NCI-H2029 treated with DMSO at 0.1 percent for 48 hours (cell line): ENCODE data around the gene OR2Y1.
"Not testable (repeated sequence)": the region's sequence is repeated elsewhere in the genome, so short reads cannot be mapped to it uniquely, and the experiment has no call there.

Source experiments
- DNase-seq: peaks from one replicate; lab custom pipeline; 2025; lab: John Stamatoyannopoulos, UW

The OR2Y1 gene, protein sequence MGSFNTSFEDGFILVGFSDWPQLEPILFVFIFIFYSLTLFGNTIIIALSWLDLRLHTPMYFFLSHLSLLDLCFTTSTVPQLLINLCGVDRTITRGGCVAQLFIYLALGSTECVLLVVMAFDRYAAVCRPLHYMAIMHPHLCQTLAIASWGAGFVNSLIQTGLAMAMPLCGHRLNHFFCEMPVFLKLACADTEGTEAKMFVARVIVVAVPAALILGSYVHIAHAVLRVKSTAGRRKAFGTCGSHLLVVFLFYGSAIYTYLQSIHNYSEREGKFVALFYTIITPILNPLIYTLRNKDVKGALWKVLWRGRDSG

DNA sequence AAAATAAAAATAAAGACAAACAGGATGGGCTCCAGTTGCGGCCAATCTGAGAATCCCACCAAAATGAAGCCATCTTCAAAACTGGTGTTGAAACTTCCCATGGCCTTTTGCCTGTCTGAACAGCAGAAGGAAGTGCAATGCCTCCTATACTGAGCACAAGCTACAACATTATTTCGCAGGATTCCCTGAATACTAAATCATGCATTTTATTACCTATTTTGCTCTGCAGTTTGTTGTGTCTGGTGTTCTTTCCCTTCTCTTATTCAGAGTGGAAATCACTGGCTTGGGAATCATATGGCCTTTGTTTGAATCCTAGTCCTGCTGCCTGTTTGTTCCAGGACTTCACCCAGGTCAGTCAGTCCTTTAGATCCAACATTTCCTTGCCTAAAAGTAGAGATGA, at the start of gene OR2Y1:
TSS of gene OR2Y1 (minus strand) at position 101 of the 400 bp plus-strand sequence. CDS start at position 101, 0 bp downstream.
- DNase-seq, result no peak

DNA sequence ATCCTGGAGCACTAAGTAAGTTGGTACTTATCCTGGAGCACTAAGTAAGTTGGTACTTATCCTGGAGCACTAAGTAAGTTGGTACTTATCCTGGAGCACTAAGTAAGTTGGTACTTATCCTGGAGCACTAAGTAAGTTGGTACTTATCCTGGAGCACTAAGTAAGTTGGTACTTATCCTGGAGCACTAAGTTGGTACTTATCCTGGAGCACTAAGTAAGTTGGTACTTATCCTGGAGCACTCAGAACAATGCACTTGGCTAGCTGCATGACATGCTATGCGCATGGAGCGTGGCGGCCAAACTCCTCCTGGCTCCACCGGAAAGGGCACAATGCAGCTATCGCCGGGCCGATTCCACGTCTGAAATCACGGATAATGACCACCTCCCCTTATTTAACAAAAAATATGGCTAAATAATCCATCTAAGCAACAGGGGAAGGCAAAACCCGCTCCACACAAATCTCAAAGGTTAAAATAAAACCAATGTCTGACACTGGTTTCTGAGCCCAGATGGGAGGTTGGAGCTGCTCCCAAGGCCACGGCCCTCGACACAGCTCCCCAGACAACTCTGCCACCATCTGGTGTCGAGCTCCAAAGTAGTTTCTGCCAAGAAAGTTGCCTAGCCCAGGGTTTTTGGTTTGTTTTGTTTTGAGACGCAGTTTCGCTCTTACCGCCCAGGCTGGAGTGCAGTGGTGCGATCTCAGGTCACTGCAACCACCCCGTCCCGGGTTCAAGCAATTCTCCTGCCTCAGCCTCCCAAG, 49.0 kb upstream of the OR2Y1 start:
- DNase-seq, result not testable (repeated sequence)

DNA sequence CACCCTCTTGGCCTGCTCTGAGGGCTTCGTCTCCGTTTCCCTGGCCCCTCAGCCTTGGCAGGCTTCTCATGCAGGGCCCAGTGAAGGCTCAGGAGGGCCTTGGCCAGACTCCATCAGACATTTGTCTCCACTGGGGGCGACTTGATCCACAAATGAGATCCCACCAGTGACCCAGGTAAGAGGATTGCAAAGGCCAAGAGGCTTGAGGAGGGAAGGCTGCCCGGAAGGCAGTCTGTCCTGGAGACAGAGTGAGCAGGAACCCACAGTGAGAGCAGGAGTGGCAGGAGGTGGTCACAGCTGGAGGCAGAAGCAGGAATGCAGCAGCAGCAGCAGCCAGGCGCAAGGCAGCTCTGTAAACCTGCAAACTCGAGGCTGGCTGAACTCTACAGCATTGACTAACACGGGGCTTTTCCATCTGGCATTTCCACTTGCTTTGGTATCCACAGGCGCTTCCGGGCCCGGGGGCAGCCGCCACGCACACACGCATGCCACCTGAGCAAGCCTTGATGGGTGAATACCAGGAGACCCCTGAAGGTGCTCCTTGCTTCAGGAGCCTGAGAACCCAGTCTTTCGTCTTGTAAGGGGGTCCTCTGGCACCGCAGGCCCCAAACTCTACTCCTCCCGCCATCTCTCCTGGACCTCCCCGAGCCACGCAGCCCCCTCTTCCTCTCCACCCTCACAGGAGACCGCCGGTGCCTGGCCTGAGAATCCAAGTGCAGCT, 48.0 kb upstream of the OR2Y1 start:
- DNase-seq, result no peak

DNA sequence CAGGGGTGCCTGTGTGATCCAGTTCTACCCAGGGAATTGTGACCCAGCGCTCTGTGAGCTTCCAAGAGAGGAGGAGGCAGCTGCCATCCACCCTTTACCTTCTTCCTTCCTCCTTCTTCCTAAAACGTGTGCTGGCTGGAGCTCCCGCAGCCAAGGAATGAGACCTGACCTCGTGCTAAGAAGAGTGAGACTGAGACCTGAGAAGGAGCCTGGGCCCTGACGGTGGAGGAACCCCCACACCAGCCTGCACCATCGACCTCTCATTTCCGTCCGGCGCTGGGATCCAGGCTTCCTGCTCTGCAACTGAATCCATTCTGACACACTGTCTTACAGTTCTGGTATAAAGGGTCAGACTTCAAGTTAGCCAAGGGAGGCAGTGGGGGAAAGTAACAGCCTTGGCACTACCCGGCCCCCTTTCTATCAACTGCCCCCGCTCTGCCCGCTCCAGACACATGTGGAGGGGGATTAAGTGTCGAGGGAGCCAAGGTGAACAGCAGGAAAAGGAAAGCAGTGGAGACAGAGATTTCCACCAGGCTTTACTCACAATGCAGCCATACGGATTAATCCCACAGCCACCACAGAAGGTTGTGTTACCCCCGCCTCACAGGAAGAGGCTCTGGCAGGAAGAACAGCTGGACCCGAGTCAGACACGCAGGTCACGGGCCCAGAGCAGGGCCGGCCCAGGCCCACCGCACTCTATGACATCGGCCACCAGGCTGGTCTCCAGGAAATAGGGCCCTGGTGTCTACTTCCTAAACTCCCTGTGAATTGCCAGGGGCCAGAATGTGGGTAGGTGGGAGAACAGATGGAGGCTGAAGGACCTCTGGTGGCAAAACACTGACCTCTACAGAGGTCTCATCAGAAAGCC, 46.9 kb upstream of the OR2Y1 start:
- DNase-seq, result no peak

DNA sequence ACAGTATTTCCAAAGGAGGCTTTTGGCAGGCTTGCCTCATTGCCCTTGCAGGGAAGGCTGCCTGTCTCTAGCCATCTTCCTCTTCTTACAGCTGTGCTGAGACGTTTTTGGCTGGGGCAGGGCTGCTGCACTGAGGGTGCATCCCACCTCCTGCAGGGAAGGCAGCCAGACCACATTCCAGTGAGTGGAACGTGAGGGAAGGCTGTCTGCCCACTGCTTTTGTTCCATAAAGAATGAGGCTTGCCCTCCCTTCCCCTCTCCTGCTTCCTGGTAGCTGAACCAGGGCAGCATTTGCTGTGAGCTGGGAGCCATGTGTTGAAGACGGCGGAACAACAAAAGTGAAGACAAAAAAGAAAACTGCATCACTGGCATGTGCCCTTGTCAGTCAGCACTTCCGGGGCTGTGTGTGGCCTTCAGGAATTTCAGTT, 46.0 kb upstream of the OR2Y1 start:
- DNase-seq, result no peak

DNA sequence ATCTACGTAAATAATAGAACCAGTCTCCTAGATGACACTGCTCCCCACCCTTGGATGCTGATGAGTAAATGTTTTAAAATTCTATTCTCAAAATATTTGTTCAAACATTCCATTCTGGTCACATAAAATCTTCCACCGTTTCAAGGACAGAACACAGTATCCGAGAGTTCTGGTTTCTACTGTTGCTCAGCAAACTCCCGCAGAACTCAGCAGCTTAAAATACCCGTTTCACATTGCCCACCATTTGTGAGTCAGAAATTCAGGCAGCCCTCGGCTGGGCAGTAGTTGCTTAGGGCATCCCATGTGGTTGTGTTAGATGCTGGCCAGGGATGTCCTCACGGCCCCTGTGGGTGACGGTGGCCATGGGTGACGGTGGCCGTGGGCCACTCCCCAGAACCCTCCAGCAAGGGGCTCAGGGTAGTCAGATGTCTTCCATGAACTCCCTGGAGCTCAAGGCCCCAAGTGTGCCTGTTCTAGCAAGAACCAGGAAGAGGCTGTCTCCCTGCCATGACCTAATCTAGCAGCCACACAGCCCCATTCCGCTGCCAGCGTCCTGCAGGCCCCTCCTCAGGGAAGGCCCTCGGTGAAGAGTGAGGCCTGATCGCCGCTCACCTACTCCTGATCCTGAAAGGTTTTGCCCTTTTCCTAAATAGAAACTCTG, 45.4 kb upstream of the OR2Y1 start:
- no peak for DNase-seq

DNA sequence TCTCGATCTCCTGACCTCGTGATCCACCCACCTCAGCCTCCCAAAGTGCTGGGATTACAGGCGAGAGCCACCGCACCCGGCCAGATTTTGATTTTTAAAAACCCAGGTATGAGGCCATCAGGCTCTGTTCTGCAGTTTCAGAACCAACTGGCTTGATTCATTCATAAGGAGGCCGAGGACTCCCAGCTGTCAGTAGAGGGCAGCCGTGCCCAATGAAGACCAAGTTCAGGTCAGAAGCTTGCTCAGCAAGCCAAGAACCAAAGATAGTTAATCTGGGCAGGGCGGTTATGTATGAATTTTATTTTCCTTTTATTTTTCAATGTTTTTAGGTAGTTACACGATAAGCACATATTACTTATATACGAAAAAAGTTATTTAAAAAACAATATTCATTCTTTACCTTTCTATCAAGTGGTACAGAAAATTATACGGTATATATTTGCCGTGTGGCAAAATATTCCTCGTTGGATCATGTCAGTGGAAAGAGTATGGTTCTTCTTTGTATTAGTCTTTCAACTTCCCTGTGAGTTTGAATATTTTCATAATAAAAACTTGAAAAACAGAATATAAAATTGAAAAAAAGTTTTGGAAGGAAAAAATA, 44.7 kb upstream of the OR2Y1 start:
- DNase-seq, result peak; percentile 18

DNA sequence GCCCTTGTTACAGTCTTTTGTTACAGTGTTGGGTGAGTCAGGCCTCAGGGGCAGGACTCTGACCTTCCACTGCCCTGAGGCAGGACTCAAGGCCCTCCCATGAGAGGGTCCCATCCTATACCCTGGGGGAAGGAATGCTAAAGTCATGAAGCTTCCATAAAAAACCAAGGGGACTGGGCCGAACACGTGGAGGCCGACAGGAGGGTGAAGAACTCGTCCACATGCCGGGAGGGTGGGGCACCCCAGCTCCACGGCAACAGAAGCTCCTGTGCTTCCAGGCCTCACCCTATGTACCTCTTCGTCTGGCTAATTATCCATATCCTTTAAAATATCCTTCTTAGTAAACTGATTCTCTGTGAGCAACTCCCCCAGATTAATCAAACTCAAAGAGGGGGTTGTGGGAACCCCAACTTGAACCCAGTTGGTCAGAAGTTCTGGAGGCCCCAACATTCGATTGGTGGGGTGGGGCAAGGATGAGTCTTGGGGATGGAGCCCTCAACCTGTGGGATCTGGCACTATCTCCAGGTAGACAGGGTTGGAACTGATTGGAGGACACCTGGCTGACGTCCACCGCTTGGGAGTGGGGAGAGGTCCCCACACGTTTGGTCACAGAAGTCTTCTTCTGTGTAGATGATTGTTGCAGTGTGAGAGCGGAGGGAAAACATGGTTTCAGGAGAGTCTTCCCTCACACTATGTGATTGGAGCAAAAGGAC, 43.6 kb upstream of the OR2Y1 start:
- DNase-seq, result no peak

DNA sequence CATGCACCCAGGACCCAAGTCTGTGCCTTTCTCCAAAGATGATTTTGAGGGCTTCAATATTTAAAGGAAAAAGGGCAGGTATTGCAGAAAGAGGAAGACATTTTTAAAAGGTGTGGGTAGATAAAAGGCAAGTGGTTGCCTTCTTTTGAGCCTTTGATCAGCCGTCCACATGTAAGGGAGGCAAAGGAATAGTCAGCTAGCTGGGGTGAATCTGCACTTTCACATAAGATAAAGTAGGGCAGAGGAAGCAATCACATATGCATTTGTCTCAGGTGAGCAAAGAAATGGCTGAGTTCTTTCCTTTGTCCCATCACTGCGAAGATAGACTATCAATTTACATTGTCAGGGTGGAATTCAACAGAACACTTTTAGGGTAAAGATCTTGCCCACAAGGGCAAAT, 42.9 kb upstream of the OR2Y1 start:
- DNase-seq, result no peak

DNA sequence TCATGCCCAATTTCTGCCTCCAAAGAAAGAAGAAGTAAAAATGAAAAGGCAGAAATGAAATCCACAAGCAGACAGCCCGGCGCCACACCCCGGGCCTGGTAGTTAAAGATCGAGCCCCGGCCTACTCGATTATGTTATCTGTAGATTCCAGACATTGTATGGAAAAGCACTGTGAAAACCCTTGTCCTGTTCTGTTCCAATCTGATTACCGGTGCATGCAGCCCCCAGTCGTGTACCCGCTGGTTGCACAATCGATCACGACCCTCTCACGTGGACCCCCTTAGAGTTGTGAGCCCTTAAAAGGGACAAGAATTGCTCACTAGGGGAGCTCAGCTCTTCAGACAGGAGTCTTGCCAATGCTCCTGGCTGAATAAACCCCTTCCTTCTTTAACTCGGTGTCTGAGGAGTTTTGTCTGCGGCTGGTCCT, 42.1 kb upstream of the OR2Y1 start:
- not testable (repeated sequence) for DNase-seq

DNA sequence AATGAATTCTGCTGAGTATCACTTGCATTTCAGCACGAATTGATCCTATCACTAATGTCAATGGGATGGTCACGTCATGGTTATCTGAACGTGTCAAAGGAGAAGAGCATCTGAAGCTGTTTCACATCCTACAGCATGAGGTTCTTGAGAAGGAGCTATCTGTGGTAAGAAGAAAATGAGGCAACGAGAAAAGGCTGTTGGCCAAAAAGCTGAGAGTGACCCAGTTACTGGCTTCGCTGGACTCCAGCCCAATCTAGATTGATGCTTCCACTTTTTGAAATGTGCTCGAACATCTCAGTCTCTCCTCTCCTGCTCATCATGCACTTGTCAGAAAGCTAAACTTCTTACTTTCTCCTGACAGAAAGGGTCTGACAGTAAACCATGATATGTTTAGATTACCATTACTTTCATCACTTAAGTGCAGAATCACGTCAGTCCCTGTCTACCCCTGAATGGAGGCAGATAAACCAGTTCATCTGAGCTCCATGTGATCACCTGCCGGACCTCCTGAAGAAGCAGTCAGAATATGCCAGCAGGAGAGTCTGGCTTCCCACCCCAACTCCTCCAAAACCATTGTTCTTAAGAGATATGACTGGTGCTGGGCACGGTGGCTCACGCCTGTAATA, 40.2 kb upstream of the OR2Y1 start:
- DNase-seq, result no peak

DNA sequence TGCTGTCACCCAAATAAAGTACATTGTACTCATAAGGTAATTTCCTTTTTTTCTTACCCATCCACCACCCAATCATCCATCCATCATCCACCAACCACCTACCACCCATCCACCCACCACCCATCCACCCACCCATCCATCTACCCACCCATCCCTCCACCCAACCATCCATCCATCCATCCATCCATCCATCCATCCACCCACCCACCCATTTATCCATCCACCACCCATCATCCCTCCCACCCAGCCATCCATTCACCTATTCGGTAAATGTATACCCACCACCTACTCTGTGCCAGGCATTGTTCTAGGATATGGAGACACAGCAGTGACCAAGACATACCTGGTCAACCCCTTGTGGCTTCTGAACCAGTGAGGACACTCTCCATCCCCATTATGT, 37.6 kb upstream of the OR2Y1 start:
- DNase-seq, result no peak

DNA sequence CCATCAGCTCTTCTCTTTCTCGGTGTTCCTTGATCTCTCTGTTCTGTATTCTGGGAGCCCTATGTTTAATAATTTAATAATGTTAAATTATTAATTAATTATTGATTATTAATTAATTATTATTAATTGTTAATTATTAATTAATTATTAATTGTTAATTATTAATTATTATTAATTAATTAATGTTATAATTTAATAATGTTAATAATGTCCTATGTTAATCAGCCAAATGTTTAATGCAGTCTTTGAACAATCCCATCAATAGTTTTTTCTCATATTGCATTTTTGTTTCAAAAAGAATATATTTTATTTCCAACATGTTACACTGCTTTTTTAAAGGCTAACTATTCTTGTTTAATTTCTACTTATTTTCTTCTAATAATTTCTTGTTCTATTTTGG, 36.5 kb upstream of the OR2Y1 start:
- no peak for DNase-seq

DNA sequence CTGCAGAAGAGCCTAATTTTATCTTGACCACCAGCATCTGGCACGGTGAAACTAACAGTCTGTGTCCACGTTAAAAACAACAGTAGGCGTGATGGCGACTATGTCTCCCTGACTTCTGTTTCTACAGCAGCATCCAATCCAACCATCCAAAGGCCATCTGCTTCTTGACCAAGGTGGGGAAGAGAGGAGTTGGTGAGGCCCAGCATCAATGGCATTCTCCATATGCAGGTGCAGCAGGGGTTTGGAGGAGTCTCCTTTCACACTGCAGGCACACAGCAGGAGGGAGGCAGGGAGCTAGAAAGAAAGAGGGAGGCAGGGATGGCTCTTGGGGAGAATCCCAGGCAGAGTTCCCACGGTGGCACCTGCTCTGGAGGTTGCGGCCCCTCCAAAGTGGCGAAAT, 35.8 kb upstream of the OR2Y1 start:
- DNase-seq, result no peak

DNA sequence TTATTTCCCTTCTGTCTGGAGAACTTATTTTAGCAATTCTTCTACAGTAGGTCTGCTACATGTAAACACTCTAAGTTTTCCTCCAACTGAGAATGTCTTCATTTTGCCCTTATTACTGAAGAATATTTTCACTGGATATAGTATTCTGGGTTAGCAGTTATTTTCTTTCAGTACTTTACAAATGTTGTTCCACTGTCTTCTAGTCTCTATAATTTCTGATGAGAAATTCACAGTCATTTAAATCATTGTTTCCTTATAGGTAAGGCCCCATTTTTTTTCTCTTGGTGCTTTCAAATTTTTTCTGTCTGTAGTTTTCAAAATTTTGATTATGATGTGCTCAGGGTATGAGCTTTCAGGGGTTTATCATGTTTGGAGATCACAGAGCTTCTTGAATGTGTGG, 32.0 kb upstream of the OR2Y1 start:
- DNase-seq, result no peak

DNA sequence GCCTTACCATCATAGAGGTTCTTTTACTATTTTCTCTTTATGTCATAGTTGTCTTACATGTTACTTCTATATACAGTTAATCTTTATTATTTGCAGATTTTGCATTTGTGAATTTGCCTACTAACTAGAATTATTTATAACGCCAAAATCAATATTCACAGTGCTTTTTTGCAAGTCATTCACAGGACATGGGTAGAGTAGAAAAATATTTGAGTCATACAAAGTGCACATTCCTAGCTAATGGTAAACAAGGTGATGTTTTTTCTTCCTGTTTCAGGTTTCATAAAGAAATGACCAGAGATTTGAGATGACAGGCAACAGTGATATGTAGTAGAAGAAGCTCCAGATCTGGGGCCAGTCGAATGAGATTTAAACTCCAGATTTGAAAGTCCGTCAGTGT, 30.0 kb upstream of the OR2Y1 start:
- no peak for DNase-seq

DNA sequence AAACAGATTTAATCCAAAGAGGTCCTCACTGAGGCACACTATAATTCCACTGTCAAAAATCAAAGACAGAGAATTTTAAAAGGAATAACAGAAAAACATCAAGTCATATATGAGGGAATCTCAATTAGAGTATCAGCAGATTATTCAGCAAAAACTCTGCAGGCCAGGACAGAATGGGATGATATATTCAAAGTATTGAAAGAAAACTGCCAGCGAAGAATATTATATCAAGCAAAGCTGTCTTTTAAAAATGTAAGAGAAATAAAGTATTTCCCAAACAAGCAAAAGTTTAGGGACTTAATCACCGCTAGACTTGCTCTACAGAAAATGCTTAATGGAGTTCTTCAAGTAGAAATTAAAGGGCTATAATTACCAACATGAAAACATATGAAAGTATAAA, 15.7 kb upstream of the OR2Y1 start:
- no peak for DNase-seq

DNA sequence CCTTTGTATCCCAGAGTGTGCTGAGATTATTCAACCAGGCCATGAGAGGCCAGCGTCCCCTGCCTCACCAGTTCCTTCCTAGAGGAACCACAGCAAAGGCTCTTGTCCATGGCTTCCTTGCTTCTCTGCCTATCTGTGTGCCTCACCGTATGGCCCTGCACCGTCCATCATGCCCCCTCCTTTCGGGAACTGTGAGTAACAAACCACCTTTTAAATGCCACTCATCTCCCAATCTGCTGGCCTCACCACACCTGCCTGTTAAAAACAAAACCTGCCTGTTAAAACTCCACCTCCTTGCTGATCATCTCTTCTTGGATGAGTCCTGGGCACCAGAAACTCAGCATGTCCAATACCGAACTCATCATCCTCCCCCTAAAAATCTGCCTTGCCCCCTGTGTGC, 4.4 kb upstream of the OR2Y1 start:
- no peak for DNase-seq

DNA sequence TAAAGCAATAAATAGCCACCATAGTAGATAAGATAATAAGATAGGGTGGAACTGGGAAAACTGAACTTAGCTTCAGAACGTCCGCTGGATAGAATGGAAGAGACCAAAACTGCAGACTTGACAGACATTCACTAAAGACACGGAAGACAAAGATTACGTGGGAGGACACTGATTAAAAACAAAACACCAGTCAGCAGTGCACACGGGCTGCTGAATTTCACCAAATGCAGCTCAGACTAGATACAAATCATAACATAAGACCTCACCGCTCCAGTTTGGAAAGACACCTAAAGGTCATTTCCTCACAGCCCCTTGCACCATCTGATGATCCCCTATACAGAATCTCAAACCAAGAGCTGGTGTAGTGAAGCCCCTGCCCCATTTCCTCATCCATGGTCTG, 2.9 kb upstream of the OR2Y1 start:
- no peak for DNase-seq

DNA sequence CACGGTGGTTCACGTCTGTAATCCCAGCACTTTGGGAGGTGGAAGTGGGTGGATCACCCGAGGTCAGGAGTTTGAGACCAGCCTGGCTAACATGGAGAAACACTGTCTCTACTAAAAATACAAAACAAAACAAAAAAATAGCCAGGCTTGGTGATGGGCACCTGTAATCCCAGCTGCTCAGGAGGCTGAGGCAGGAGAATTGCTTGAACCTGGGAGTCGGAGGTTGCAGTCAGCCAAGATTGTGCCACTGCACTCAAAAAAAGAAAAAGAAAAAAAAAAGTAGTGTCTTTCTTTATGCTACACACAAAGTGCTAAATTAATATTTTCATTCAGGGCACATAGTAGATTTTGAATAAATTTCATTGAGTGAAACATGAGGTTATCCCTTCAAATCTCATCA, 1.1 kb upstream of the OR2Y1 start:
- DNase-seq, result not testable (repeated sequence)
